GM21360 (cell line): Measurements from ENCODE around the gene TULP4.
"Not testable (repeated sequence)": the region's sequence is repeated elsewhere in the genome, so short reads cannot be mapped to it uniquely, and the experiment has no call there.

Experiments used
- ATAC-seq: cut with Tn5 transposase; IDR thresholded peaks from one replicate; pipeline ENCODE4 v1.9.1; 2021; ENCODE audit warnings: mild to moderate bottlenecking, moderate library complexity; ENCODE audit not compliant: unreplicated experiment

Gene TULP4

DNA sequence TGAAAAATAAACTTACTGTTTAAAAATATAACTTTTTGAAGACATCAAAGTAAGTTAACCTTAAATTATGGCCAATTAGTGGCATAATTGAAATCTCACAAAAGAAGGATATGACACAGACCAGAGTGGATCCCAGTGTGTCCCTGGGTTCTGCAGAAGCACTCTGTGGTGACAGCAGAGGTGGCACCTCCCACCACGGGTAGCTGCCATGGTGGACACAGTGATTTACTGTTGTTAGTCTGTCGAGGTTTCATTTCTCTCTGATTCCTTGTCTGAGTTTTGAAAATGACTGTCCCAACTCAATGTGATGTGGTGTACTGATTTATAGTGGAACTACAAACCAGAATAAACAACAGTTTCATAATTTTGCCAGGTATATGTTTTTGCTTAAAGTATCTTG is 76.5 kb downstream of the TULP4 start:
- no peak for ATAC-seq

DNA sequence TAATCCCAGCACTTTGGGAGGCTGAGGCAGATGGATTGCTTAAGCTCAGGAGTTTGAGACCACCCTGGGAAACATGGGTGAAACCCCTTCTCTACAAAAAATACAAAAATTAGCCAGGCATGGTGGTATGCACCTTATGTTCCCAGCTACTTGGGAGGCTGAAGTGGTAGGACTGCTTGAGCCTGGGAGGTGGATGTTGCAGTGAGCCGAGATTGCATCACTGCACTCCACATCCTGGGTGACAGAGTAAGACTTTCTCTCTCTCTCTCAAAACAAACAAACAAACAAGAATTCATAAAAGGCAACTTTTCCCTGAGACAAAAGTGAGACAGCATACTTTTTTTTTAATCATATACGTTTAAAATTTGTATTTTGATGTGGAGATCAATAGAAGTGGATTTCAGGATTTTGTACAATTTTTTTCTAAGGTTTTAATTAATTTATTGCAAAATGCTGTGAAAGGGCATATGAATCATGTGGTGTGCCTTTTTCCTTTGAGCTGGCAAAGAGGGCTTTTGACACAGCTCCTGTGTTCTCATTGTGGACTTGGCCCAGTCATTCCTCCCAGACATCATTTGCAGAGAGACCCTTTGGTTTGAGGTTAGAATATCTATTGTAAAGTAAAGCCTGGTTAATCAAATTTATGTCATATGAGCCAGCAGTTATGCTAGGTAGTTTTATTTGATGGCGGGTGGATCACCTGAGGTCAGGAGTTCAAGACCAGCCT is 77.1 kb downstream of the TULP4 start:
- no peak for ATAC-seq

DNA sequence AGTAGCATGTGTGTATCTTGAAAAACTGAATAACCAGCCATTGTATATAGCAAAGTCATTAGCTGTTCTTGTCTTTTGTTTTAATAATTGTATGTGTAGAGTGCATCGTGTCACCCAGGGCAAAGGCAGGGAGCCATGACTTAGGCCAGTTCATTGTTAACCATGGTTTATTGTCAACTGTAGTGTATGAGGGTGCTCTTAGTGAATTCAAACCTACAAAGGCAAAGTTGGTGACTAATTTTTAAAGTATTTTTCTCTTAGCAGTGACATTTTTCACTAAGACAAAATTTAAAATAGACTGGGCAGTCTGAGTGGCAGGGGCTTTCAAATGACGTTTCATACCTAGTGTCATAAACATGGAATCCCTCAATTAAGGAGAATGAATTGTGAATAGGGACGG is 79.0 kb downstream of the TULP4 start:
- ATAC-seq: no peak

DNA sequence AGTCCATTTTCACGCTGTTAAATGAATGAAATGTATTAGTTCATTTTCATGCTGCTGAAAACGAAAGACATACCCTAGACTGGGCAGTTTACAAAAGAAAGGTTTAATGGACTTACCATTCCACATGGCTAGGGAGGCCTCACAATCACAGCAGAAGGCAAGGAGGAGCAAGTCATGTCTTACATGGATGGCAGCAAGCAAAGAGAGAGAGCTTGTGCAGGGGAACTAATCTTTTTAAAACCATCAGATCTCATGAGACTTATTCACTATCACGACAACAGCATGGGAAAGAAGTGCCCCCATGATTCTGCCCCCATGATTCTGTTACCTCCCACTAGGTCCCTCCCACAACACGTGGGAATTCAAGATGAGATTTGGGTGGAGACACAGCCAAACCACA is 79.7 kb downstream of the TULP4 start:
- ATAC-seq: not testable (repeated sequence)

DNA sequence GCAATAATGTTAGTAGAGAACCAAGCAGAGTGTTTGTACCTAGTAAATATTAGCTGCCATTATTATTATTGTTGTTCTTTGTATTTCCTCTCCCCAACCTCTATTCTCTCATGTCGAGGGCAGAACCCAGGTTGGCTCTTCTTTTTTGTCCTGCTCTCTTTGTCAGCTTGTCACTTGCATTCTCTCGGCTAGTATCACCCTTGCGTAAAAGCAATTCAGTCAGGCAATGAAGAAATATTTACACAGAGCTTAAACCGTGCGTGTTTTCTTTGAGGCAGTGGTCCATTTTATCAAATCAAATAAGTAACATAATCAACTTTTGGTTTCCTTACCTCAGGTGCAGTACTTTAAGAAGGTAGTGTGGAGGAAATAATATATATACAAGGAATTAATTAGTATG is 83.9 kb downstream of the TULP4 start:
- ATAC-seq: no peak

DNA sequence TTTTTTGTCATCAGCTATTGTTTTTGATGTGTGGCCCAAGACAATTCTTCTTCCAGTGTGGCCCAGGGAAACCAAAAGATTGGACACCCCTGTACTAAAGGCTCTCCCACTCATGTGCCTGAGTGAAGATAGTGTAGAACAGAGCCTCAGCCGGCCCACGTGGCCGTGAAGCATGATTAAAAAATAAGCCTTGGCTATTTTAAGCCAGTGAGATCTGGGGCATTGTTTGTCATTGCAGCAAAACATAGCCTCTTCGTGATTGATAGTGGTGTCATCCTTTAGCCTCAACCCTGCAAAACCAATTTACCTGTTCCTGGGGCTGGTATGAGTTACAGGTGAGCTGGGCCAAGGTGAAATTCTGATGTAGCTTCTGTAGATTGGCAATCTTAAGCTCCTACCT is 85.3 kb downstream of the TULP4 start:
- no peak for ATAC-seq

DNA sequence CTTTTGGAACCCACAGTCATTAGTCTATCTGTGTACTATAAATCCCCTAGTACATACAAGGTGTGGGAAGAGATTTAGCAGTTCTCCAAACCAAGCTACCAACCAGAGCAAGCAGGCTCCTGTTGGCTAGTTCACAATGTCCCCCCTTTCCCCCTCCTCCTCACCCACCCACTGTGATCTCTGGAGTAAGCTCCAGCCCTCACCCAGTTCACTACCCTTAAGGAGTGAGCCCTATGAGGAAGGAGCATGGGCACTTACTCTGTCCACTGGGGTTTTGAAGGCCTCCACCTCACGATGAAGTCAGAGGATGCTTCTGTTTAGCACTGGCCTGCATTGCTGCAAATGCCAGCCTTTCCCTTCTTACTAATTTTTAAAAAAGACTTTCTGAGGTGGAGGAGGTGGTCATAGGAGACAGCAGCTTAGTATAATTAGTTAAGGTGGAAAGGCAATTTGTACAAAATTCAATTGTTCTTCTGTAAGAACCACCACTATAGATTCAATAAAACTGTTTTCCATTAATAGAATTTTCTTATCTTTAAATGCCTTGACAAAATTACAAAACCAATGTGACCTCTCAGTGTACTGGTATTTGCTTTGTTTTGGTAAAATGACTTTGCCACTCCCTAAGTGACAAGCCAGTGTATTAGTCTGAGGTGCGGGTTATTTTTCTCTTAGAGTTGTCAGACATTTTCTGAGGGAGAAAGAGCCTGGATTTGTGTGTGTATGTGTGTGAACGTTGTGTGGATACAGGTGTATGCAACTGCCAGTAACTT is 86.2 kb downstream of the TULP4 start:
- no peak for ATAC-seq

DNA sequence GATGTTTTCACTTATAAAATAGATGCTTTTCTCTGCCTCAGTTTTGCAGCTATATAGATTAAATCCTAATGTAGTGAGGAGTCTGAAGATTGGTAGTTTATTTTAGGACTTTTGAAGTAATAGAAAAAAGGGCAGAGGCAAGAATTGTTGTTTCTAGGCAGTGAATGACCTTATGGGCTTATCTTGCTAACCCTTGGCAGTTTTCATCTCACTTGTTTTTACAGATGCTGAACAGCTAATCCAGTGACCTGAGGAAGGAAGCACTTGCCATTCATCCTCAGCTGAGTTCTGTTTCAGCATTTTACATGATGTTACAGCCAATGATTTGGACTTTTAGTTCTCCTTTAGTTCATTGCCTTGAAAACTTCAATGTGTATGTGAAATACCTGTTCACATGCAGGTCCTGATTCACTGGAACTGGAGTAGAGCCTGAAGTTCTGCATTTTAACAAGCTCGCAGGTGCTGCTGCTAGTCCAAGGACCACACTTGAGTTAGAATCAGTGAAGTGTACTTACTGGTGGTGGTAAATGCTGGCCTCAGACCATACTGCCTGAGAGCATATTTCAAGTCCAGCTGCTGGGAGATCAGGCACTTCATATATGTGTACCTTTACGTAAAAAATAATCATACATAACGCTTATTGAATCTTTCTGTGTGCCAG is 86.9 kb downstream of the TULP4 start:
- ATAC-seq: no peak

DNA sequence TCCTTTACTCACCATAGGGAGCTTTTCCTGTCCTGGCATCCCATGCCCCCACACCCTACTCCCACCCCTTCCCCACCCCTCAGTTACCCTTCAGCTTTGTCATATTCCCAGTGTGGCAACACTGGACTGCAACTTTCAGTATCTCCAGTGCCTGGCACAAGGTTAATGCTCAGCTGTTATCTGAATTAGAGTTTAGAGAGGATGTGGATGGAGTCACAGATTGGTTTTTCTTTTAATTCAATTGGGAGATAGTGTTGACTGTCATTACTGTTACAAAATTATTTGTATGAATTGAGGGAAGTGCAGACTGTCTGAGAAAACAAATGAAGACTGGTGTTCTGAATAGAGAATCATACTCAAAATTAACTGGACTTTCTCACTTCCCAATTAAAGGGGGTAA is 89.9 kb downstream of the TULP4 start:
- no peak for ATAC-seq

DNA sequence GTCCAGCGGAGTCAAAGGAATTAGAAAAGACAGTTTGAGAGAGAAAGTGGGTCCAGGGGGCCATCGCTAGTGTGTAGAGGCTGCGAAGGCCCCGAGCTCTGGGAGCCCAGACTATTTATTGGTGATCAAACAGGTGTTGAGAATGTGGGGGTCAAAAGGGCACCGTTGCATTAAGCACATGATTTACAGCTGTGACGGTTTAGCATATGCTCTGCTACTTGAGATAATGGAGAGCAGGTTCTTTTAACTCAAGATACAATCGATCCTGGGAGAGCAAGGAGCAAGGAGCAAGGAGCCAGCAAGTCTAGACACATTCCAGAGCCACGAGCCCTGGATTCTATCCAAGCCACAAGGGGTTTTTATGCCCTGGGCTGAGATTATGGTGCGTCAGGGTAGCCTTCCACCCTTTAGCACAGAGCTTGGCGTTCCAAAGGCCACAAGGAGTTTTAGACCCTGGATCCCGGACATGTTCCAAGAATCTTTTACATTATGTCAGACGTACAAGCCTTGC is 93.1 kb downstream of the TULP4 start:
- not testable (repeated sequence) for ATAC-seq

DNA sequence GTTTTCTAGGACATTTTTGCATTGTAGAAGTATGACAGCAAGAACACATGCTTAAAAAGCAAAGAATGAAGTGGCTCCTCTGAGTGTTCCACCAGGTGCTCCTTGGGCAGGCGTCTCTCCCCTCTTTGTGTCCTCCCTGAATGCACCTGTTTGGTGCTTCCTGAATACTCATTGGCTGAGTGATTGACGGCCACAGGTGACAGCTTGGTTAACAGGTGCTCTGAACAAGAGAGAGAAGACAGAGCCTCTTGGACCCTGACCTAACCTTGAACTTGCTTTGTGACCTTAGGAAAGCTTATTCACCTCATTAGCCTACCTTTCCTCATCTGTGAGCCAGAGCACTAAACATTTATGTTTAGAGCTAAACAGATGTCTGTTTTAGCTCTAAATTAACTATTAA is 93.7 kb downstream of the TULP4 start:
- no peak for ATAC-seq

DNA sequence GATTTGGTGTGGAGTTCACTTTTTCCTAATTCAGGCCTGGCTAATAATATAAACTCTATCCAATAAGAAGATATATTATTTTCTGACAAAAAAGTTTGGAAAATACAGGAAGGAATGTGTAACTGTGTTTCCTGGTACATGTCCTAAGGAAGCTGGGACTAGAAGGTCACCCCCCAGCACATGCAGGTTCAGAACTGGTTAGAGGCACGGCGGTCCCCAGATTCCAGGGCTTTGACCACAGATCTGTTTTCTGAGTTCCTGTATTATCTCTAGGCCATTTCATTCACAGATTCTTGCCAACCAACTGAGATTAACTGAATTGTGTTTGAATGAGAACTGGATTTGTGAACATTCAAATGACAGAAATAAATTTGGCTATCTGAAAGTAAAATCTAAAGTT is 94.5 kb downstream of the TULP4 start:
- no peak for ATAC-seq

DNA sequence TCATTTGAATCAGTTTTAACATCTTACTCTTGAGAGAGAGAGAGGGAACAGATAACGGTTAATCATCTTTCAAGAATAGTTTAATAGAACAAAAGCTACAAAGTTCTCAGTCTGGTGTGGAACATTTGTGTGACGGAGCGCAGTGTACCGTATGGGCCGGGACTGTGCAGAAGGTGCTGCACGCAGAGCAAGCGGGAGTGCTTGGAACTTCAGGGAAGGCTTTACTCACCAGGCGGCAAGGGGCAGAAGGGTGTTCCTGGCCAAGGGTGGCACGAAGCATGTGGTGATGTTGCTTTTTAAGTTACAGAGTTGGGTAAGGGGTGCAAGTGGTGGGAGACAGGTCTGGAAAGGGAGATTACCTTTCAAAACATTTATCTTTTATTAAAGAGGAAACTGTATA is 95.7 kb downstream of the TULP4 start:
- no peak for ATAC-seq

DNA sequence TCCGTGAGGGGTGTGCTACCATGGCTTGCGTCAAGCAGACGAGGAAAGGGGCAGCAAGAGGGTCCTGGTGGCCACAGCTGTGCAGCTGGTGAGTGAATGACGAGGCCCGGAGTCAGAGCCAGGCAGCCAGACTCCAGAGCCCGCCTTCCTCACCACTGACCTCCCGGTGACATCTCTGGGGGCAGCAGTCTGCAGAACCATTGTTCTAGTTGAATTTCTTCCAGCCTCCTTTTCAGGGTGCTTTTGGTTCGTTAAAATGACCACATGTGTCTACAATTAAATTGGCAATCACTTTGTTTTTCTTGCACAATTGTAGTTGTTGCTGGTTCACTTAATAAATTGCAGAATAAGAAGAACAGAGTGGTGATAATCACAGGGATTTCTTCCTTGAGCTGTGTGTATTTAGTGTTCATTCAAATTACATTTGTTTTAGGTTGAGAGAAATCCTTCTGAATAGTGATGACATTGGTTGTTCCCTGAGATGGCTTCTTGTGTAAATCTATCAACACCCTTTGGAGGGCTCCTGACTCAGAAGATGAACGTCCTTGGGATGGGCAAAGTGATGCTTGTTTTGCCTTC is 96.4 kb downstream of the TULP4 start:
- no peak for ATAC-seq

DNA sequence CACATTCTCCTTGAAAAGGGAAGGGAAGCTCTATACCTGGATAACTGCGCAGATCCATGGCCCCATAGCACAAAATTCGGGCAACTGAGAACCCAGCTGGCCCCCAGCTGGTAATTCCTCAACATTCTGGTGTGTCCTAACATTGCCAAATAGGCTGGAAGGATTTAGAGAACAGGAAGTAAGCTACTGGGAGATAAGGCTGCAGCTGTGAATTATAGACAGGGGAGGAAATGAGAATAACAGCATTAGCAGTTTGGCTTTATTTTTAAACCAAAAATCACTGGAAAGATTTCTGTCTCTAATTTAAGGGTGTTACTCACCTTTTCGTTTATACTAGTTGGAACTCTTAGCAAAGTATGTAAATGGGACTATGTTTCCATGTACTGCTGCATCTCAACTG is 97.2 kb downstream of the TULP4 start:
- ATAC-seq: no peak

DNA sequence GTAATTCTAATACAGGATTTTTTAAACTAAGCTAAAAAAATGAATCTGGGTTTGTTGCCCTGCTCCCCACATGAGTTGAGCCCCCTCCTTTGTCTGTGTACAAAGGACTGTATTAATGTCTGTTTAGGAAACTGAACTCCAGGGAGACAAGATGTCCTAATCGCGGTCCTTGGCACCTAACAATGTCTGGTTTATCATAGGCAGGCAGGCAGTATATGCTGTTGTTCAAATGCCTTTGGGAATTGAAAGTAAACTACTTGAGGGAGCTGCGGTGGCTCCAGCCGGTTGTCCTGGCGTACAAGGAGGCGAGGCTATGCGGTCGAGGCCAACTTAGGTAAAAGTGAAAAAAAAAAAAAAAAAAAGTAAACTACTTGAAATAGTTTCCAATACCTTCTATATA is 98.5 kb downstream of the TULP4 start:
- ATAC-seq: no peak

DNA sequence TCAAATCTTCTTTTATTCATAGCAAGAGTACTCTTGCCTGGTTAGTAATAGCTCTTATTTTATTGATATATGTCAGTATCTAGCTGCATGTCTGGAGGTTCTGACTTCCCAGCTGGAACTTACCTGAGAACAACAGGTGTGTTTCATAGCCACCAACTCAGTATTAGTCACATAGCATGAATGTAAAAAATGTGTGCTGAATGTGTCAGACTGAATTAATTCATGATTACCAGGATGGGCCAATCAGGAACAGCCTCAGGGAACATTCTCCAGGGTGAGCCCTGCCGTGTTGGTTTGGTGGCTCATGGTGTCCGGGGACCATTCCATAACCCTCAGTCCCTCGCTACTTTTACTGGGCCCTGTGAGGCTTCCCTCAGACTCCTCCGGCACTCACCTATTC is 99.7 kb downstream of the TULP4 start:
- no peak for ATAC-seq

DNA sequence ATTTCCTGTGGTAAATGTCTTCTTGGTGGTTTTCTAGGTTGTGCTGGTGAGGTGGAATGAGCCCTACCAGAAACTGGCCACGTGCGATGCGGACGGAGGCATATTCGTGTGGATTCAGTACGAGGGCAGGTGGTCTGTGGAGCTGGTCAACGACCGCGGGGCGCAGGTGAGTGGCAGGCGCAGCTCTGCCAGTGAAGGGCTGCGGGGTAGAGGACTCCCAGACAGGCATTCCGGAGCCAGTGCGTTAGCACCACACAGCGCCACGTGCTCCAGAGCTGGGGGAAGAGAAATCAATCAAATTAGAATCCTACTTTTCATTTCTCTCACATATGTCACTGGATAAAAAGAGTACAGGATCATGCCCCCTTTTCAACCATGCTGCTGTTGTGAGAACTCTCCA is 100.8 kb downstream of the TULP4 start:
- ATAC-seq: no peak

DNA sequence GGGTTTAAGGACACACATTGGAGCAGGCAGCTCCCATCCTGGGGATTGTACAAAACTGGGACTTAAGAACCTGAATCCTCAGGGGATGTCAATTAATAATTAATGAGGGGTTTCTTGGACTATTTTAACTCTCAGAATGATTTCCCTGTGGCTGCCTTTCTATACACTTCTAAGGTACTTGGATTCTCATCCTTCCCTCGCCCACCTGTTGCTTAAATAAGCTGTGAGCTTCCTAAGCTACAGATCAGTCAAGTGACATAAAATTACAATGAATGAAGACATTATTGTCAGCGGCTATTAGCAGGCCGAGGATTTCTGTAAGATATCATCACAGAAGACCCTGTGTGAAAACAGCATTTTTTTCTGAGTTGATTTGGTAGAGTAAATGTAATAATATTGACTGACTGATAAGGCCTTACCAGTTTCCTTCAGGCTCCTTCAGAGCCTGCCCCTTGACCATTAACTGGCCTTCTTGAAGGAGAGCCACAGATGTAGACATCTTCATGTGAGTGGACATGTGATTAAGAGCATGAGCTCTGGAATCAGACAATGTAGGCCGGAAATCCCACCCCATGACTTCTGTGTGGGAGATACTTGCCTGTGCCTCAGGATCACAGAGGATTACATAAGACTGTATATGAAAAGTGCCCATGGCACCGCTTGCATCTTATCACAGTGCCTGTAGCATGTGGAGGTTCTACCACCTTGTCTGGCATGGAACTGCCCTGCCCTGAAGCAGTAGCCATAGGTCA is 101.7 kb downstream of the TULP4 start:
- no peak for ATAC-seq

DNA sequence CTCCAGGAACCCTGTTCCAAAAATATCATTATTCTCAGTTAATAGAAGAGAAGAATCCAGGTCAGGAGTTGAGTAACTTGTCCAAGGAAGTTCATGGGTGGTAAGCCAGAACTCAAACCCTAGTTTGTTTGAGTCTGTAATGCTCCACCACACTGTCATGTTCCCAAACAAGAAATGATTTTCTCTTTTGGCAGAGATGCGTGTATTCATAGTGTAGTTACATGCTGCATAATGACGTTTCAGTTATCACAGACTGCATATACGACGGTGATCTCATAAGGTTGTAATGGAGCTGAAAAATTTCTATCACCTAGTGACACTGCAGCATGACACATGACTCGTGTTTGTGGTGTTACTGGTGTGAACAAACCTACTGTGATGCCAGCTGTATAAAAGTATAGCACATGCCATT is 102.6 kb downstream of the TULP4 start:
- no peak for ATAC-seq

DNA sequence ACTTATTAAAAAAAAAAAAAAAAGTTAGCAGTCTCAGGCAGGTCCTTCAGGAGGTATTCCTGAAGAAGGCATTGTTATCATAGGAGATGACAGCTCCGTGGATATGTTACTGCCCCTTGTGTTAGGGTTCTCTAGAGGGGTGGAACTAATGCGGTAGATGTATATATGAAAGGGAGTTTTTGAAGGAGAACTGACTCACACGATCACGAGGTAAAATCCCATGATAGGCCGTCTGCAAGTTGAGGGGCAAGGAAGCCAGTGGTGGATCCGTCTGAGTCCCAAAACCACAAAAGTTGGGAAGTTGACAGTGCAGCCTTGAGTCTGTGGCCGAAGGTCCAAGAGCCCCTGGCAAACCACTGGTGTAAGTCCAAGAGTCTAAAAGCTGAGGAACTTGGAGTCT is 103.4 kb downstream of the TULP4 start:
- no peak for ATAC-seq
